Measurements from ENCODE around the gene DLG2.

DLG2 gene

DNA sequence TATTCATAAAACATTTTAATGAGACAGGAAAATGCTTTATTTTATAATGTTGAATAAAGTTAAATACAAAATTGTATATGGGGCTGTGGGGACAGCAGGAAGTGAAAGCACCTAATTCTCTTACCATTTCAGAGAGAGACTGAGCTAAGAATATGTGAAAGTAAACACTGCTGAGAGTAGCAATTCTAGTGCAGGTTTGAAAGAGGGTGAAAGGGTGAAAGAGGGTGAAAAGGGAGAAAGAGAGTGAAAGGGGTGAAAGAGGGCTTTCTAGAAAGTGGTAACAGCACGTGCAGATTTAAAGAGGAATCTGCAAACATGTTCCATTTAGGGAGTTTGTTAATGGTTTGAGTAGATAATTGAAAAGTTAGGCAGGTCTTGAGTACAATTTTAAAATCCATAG is 1689.0 kb downstream of the DLG2 start:
- Histone ChIP-seq H3K4me3 (replicated peaks; ENCODE audit: insufficient read depth, low read length) (no peak overlapping the region), H3K27ac (replicated peaks) (no peak overlapping the region), H3K27me3 (ENCODE audit: insufficient read depth, poor library complexity, severe bottlenecking) (no peaks in the 10 kb centered on the region)
- no peak for DNase-seq (ENCODE audit: low read depth in 1 of 2, low spot score in 1 of 2)
- TF ChIP-seq, protein P1, sequence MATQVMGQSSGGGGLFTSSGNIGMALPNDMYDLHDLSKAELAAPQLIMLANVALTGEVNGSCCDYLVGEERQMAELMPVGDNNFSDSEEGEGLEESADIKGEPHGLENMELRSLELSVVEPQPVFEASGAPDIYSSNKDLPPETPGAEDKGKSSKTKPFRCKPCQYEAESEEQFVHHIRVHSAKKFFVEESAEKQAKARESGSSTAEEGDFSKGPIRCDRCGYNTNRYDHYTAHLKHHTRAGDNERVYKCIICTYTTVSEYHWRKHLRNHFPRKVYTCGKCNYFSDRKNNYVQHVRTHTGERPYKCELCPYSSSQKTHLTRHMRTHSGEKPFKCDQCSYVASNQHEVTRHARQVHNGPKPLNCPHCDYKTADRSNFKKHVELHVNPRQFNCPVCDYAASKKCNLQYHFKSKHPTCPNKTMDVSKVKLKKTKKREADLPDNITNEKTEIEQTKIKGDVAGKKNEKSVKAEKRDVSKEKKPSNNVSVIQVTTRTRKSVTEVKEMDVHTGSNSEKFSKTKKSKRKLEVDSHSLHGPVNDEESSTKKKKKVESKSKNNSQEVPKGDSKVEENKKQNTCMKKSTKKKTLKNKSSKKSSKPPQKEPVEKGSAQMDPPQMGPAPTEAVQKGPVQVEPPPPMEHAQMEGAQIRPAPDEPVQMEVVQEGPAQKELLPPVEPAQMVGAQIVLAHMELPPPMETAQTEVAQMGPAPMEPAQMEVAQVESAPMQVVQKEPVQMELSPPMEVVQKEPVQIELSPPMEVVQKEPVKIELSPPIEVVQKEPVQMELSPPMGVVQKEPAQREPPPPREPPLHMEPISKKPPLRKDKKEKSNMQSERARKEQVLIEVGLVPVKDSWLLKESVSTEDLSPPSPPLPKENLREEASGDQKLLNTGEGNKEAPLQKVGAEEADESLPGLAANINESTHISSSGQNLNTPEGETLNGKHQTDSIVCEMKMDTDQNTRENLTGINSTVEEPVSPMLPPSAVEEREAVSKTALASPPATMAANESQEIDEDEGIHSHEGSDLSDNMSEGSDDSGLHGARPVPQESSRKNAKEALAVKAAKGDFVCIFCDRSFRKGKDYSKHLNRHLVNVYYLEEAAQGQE (IDR thresholded peaks at IDR 0.05; ENCODE audit: insufficient replicate concordance, low read depth): no peak
- no peak for TF ChIP-seq POLR2AphosphoS5 (IDR thresholded peaks at IDR 0.05; ENCODE audit: low read depth)
- TF ChIP-seq GABPA (IDR thresholded peaks at IDR 0.05; ENCODE audit: low read depth): no peak
- no peak for TF ChIP-seq SPI1 (IDR thresholded peaks at IDR 0.05; ENCODE audit: borderline replicate concordance, low read depth)
- TF ChIP-seq, protein P2, sequence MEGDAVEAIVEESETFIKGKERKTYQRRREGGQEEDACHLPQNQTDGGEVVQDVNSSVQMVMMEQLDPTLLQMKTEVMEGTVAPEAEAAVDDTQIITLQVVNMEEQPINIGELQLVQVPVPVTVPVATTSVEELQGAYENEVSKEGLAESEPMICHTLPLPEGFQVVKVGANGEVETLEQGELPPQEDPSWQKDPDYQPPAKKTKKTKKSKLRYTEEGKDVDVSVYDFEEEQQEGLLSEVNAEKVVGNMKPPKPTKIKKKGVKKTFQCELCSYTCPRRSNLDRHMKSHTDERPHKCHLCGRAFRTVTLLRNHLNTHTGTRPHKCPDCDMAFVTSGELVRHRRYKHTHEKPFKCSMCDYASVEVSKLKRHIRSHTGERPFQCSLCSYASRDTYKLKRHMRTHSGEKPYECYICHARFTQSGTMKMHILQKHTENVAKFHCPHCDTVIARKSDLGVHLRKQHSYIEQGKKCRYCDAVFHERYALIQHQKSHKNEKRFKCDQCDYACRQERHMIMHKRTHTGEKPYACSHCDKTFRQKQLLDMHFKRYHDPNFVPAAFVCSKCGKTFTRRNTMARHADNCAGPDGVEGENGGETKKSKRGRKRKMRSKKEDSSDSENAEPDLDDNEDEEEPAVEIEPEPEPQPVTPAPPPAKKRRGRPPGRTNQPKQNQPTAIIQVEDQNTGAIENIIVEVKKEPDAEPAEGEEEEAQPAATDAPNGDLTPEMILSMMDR (IDR thresholded peaks at IDR 0.05; ENCODE audit: insufficient read depth, low read length): no peak

DNA sequence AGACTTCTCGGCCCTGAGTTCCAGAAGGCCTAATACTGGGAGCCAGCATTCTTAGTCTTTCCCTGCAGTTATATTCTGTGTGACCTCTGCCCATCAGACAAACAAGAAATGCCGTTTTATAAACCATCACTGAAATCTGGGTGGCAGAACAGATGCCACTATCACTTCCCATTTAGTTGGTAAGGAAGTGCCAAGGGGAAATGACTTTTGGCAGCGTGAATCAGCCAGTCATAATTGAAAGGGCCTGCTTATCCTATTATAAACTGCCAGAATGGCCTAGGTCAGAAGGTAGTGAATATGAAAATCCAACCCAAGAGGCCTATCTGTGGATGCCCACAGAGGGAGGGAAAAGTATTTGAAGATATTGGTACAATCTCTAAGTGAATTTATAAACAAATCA is 1694.1 kb downstream of the DLG2 start:
- Histone ChIP-seq H3K4me3 (replicated peaks; ENCODE audit: insufficient read depth, low read length) (no peak overlapping the region), H3K27me3 (ENCODE audit: insufficient read depth, poor library complexity, severe bottlenecking) (no peaks in the 10 kb centered on the region), H3K27ac (replicated peaks) (no peak overlapping the region)
- DNase-seq (ENCODE audit: low read depth in 1 of 2, low spot score in 1 of 2): no peak
- TF ChIP-seq GABPA (IDR thresholded peaks at IDR 0.05; ENCODE audit: low read depth) (no peak), SPI1 (IDR thresholded peaks at IDR 0.05; ENCODE audit: borderline replicate concordance, low read depth) (peak; percentile 13; the same call in 1 of the 2 replicates)

DNA sequence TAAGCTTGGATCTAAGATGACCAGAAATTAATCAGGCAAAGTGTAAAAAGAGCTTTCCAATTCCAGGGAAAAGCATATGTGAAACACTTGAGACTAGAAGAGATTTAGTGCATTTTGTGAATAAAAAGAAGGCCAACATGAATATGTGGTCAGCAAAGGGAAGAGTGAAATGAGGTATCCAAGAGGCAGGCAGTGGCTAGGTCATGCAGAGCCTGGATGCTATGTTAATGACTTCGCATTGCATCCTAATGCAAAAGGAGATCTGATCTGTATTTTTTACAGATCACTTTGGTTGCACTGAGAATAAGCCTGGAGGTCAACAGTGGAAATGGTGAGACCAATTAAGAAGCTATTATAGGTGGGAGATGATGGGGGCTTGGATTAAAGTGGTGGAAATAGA is 1699.7 kb downstream of the DLG2 start:
- no peak for DNase-seq (ENCODE audit: low read depth in 1 of 2, low spot score in 1 of 2)
- Histone ChIP-seq H3K4me3 (replicated peaks; ENCODE audit: insufficient read depth, low read length) (no peak overlapping the region), H3K27ac (replicated peaks) (no peak overlapping the region), H3K27me3 (ENCODE audit: insufficient read depth, poor library complexity, severe bottlenecking) (no peaks in the 10 kb centered on the region)
- no peak for TF ChIP-seq GABPA (IDR thresholded peaks at IDR 0.05; ENCODE audit: low read depth)
- no peak for TF ChIP-seq SPI1 (IDR thresholded peaks at IDR 0.05; ENCODE audit: borderline replicate concordance, low read depth)

DNA sequence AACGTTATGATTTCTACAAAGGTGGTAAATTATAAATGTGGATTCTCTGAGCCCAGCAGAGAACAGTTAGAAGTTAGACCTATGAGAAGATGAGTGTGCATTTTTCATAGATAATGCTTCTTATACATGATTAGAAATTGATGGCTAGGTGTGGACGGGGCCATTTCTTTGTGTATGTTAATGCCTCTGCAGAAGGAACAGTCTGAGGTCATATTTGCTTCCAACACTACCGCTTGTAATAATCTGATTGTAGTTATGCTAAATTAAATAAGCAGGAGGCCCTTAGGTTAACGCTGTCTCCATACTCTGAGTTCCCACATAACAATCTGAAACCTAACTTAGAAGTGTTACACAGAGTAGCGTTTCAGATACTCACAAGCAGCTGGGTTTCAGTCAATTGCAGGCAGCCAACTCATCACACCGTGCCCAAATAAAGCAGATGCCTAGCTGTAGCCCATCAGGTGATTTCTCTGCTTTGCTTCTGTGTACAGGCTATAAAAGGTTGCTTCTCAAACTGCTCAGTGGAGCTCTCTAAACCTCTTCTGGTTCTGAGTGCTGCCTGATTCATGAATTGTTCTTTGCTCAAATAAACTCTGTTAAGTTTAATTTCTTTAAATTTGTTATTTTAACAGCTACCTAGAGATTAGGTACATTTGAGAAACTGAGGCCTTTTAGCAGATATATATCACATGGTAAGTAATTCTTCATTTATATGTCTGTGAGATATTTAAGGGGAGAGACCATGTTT is 1702.2 kb downstream of the DLG2 start:
- DNase-seq (ENCODE audit: low read depth in 1 of 2, low spot score in 1 of 2): no peak
- H3K27ac ChIP-seq (replicated peaks): no peak overlapping the region
- no peaks in the 10 kb centered on the region for H3K27me3 ChIP-seq (ENCODE audit: insufficient read depth, poor library complexity, severe bottlenecking)
- no peak overlapping the region for H3K4me3 ChIP-seq (replicated peaks; ENCODE audit: insufficient read depth, low read length)
- TF ChIP-seq, protein P2 (IDR thresholded peaks at IDR 0.05; ENCODE audit: insufficient read depth, low read length): no peak
- no peak for TF ChIP-seq SPI1 (IDR thresholded peaks at IDR 0.05; ENCODE audit: borderline replicate concordance, low read depth)
- TF ChIP-seq GABPA (IDR thresholded peaks at IDR 0.05; ENCODE audit: low read depth): no peak
- TF ChIP-seq POLR2AphosphoS5 (IDR thresholded peaks at IDR 0.05; ENCODE audit: low read depth): no peak
- TF ChIP-seq, protein P1 (IDR thresholded peaks at IDR 0.05; ENCODE audit: insufficient replicate concordance, low read depth): no peak

DNA sequence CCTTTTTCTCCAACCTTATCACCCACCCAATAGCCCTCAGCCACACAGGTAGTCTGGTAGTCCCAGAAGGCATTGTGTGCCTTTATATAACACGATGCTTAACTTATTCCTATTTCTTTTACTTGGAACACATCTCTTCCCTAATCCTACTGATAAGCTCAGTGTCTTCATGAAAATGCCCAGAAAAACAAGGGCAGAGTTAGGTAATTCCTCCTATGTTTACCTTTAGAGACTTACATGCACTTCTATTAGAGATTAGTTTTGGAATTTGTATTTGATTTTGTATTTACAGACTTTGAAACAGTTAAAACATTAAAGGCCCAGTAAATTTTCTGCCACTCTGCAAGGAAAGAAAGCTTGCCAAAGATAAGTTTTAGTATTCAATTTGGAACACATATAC is 1703.2 kb downstream of the DLG2 start:
- H3K27me3 ChIP-seq (ENCODE audit: insufficient read depth, poor library complexity, severe bottlenecking): no peaks in the 10 kb centered on the region
- TF ChIP-seq GABPA (IDR thresholded peaks at IDR 0.05; ENCODE audit: low read depth): no peak
- TF ChIP-seq POLR2AphosphoS5 (IDR thresholded peaks at IDR 0.05; ENCODE audit: low read depth): no peak
- TF ChIP-seq, protein P1 (IDR thresholded peaks at IDR 0.05; ENCODE audit: insufficient replicate concordance, low read depth): no peak
- TF ChIP-seq SPI1 (IDR thresholded peaks at IDR 0.05; ENCODE audit: borderline replicate concordance, low read depth): no peak
- TF ChIP-seq, protein P2 (IDR thresholded peaks at IDR 0.05; ENCODE audit: insufficient read depth, low read length): no peak
- no peak overlapping the region for H3K4me3 ChIP-seq (replicated peaks; ENCODE audit: insufficient read depth, low read length)
- DNase-seq (ENCODE audit: low read depth in 1 of 2, low spot score in 1 of 2): no peak
- no peak overlapping the region for H3K27ac ChIP-seq (replicated peaks)
